ENCODE data around the gene ESYT1. TPM values are rescaled to one million over a fixed set of nuclear protein-coding genes. Genes with fewer than 3 reads are reported as not detected.
A peak's percentile ranks its signal among the peaks of the same experiment; 100 is the strongest.
"Not testable (repeated sequence)": the region's sequence is repeated elsewhere in the genome, so short reads cannot be mapped to it uniquely, and the experiment has no call there.

The ESYT1 gene
- polyA plus RNA-seq, 1 donor from 2014 or later = 19.6 TPM

GRCh38 chr12:56115329-56115728 is 12.7 kb upstream of the ESYT1 start:
- Histone ChIP-seq H4K20me1 (ENCODE audit: insufficient read depth) (no peaks in the 10 kb centered on the region), H3K9ac (ENCODE audit: low read length) (peak overlapping the region; percentile 79), H3K4me2 (ENCODE audit: low read length) (no peak overlapping the region), H3K27ac (ENCODE audit: low read length) (peak overlapping the region; percentile 93), H3K36me3 (ENCODE audit: insufficient read depth, low read length) (no peaks in the 10 kb centered on the region), H3K79me2 (replicated peaks; ENCODE audit: insufficient read depth, low read length) (peaks cover 28% of the 10 kb centered on the region), H3K27me3 (ENCODE audit: insufficient read depth, low read depth, low read length) (no peaks in the 10 kb centered on the region), H2AFZ (ENCODE audit: low read depth, low read length) (peak overlapping the region; percentile 37), H3K9me2 (ENCODE audit: insufficient read depth, low read length) (no peaks in the 10 kb centered on the region), H3F3A (ENCODE audit: insufficient read depth, low read length, poor library complexity, severe bottlenecking) (peaks cover 6% of the 10 kb centered on the region), H3K4me3 (ENCODE audit: low read length) (peak overlapping the region; percentile 69), H3K9me3 (ENCODE audit: low read length) (no peaks in the 10 kb centered on the region)
- TF ChIP-seq RAD21 (conservative IDR thresholded peaks at IDR 0.05) (no peak), SMC3 (conservative IDR thresholded peaks at IDR 0.05; ENCODE audit: poor library complexity) (no peak)

- H3K27me3 ChIP-seq (ENCODE audit: insufficient read depth, low read depth, low read length) = no peaks in the 10 kb centered on the region
- H2AFZ ChIP-seq (ENCODE audit: low read depth, low read length) = peak within 1 kb of the TSS; percentile 75
- H3K4me2 ChIP-seq (ENCODE audit: low read length) = peak within 1 kb of the TSS; percentile 97
- peak; percentile 25 for TF ChIP-seq CTCF (IDR thresholded peaks at IDR 0.05; ENCODE audit: poor library complexity, severe bottlenecking)
- TF ChIP-seq SMC3 (conservative IDR thresholded peaks at IDR 0.05; ENCODE audit: poor library complexity) = peak; percentile 34
- peak; percentile 97 for TF ChIP-seq REST (IDR thresholded peaks at IDR 0.05; ENCODE audit: borderline replicate concordance)
- no peak for TF ChIP-seq EZH2 (IDR thresholded peaks at IDR 0.05; ENCODE audit: borderline replicate concordance, insufficient read depth, low read length, poor library complexity, severe bottlenecking)
- peak; percentile 17 for TF ChIP-seq RAD21 (conservative IDR thresholded peaks at IDR 0.05)
- TF ChIP-seq MXI1 (conservative IDR thresholded peaks at IDR 0.05; ENCODE audit: poor library complexity, severe bottlenecking) = peak; percentile 80
- TF ChIP-seq POLR2AphosphoS5 (IDR thresholded peaks at IDR 0.05) = peak; percentile 99
- peak; percentile 98 for TF ChIP-seq TAF1 (IDR thresholded peaks at IDR 0.05; ENCODE audit: low read depth)
- TF ChIP-seq EP300 (conservative IDR thresholded peaks at IDR 0.05; ENCODE audit: poor library complexity, severe bottlenecking) = no peak
- H3K79me2 ChIP-seq (replicated peaks; ENCODE audit: insufficient read depth, low read length) = peaks cover 28% of the 10 kb centered on the region
- no peaks in the 10 kb centered on the region for H3K9me3 ChIP-seq (ENCODE audit: low read length)
- H4K20me1 ChIP-seq (ENCODE audit: insufficient read depth) = no peaks in the 10 kb centered on the region
- peak within 1 kb of the TSS; percentile 93 for H3K27ac ChIP-seq (ENCODE audit: low read length)
- H3K9ac ChIP-seq (ENCODE audit: low read length) = peak within 1 kb of the TSS; percentile 79
- H3F3A ChIP-seq (ENCODE audit: insufficient read depth, low read length, poor library complexity, severe bottlenecking) = peaks cover 6% of the 10 kb centered on the region
- no peaks in the 10 kb centered on the region for H3K9me2 ChIP-seq (ENCODE audit: insufficient read depth, low read length)
- peak within 1 kb of the TSS; percentile 69 for H3K4me3 ChIP-seq (ENCODE audit: low read length)
- no peaks in the 10 kb centered on the region for H3K36me3 ChIP-seq (ENCODE audit: insufficient read depth, low read length)
Measured at GRCh38 chr12:56116267-56117081, 11.6 kb upstream of the ESYT1 start, which contains the start of gene RPL41. RPL41 (plus strand) TSS chr12:56116633.

- Histone ChIP-seq H3K9ac (ENCODE audit: low read length) (peak overlapping the region; percentile 79), H3K4me3 (ENCODE audit: low read length) (peak overlapping the region; percentile 69), H3K4me2 (ENCODE audit: low read length) (peak overlapping the region; percentile 97), H2AFZ (ENCODE audit: low read depth, low read length) (peak overlapping the region; percentile 75), H3K27ac (ENCODE audit: low read length) (peak overlapping the region; percentile 93), H3K79me2 (replicated peaks; ENCODE audit: insufficient read depth, low read length) (peaks cover 28% of the 10 kb centered on the region)
- H3K9me3 ChIP-seq (ENCODE audit: low read length); H3K9me2 ChIP-seq (ENCODE audit: insufficient read depth, low read length); H3F3A ChIP-seq (ENCODE audit: insufficient read depth, low read length, poor library complexity, severe bottlenecking); H3K27me3 ChIP-seq (ENCODE audit: insufficient read depth, low read depth, low read length); H4K20me1 ChIP-seq (ENCODE audit: insufficient read depth); H3K36me3 ChIP-seq (ENCODE audit: insufficient read depth, low read length): not testable (repeated sequence)
Measured at GRCh38 chr12:56117082-56117706, 10.9 kb upstream of the ESYT1 start.
